HG02973 (cell line): Measurements from ENCODE around the gene WNT9A.
"Not testable (repeated sequence)": the region's sequence is repeated elsewhere in the genome, so short reads cannot be mapped to it uniquely, and the experiment has no call there.

ENCODE experiments used
- ATAC-seq: cut with Tn5 transposase; IDR thresholded peaks from one replicate; pipeline ENCODE4 v1.9.1; 2021; ENCODE audit warnings: moderate library complexity; ENCODE audit not compliant: unreplicated experiment

The WNT9A gene

GRCh38 chr1:227887697-227888403 is 59.9 kb downstream of the WNT9A start:
- ATAC-seq = no peak

DNA sequence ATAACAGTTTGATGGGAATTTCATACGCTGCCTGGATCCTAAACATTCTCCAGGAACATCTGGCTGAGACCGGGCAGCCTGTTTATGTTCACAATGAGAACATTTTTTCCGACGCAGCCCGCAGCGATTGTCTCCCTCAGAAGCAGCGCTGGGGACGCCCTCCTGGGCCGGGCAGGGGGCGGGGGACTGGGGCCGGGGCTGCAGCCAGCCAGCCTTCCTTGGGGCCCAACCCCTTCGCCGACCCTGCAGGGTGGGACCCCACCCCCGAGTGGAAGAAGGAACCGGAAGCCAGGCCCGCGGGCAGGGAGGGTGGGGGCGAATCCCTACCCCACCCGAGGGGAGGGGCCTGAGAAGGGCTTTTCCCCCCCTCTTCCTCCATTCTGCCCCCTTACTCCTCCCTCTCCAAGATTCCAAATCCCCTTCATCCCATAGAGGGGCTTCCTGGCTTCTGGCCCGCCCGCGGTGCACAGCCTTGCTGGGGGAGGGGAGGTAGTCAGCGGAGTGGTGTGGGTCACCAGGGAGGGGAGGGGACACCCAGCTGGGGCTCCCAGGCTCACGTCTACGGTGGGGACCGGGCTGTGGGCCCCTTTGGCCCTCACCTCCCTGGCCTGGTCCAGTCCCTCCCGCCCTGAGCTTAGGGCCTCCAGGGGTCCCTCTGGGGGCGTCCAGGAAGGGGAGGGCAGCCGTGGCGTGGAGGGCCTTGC is 60.6 kb downstream of the WNT9A start:
- no peak for ATAC-seq

- ATAC-seq = no peak
These were observed 61.2 kb downstream of the WNT9A start for GRCh38 chr1:227886503-227886961.

DNA sequence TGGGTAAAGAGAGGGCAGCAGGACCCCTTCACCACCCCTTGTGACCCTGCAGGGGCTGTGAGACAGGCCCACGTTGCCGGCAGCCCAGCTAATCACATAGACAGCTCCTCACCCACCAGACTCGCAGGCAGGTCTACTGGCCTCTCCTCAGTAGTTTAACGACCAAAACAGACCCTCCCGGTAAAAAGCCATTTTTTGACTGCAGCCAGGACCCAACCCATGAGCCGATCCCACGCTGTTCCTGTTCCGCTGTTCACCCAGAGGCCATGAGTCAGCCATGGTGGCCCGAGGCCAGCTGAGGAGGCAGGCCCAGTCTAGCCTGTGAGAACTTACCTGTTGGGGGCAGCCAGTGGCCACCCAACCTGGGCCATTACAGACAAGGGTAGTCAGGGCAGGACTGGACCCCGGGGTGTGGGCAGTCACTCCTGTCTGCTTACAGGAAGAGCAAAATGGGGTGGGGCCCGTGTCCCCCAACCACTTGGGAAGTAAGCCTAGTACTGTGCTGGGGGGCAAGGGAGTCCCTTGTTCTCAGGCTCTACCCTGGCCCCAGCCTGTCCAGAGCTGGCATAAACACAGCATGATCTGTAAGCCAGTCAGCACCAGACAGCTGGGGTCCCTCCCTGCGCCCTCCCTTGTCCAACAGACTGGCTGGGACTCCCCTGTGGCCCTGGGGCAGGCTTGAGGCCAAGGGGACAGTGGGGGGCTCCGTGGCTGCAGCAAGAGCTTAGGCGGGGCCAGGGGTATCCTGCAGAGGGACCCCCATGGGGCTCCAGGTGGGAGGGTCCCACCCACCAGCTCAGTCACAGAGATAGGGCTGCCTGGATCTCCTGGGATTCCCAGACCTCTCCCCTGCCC is 61.9 kb downstream of the WNT9A start:
- no peak for ATAC-seq

- no peak for ATAC-seq
These were observed 62.5 kb downstream of the WNT9A start for GRCh38 chr1:227885135-227885647.

DNA sequence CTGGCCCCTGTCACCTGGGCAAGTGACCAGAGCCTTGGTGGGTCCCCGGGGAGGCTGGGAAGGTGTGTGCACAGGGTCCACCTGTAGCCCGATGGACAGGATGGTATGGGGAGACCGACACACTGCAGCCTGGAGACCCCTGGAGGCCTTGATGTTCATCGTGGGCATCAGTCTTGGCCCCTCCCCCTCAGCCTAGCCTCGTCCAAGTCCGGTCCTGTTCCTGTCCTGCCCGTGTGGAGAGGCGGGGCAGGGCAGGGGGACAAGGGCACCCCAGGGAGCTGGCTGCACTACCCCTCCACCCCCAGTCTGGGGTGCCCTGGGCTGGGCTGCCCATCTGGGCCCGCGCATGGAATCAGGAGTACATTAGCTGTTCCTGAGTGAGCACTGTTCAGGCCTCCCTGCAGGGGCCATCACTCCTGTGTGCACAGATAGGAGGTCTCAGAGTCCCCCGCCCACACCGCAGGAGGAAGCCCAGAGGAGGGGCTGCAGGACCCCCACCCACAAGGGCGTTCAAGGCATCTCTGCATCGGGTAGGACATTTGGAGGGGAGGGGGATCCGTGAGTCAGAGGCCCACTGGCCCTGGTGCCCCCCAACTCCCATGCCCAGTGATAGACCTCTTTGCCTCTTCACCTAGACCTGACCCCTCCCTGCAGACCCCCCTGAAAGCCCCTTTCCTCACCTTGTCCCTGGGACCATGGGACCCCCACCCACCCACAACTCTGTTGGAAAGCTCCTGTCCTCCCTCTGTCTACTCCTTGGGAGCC is 63.2 kb downstream of the WNT9A start:
- no peak for ATAC-seq

GRCh38 chr1:227883641-227884301 is 64.0 kb downstream of the WNT9A start:
- ATAC-seq = no peak

GRCh38 chr1:227883073-227883520 is 64.6 kb downstream of the WNT9A start:
- ATAC-seq = no peak

- no peak for ATAC-seq
These were observed 67.3 kb downstream of the WNT9A start for GRCh38 chr1:227880342-227880924.

GRCh38 chr1:227877810-227878209 is 69.9 kb downstream of the WNT9A start:
- ATAC-seq = not testable (repeated sequence)

GRCh38 chr1:227871892-227872291 is 75.8 kb downstream of the WNT9A start:
- not testable (repeated sequence) for ATAC-seq

DNA sequence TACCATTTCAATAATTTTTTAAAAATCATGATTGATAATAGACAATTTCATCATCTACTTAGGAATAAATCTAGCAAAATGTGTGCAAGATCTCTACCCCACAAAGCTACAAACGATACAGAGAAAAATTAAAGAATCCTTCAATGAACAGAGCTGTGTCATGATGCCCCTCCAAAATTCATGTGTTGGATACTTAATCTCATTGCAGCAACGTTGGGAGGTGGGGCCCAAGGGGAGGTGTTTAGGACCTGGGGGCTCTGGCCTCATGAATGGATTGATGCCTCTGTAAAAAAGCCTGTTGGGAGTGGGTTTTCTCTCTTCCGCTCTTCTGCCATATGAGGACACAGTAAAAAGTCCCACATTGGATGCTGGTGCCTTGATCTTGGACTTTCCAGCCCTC is 77.4 kb downstream of the WNT9A start:
- no peak for ATAC-seq

DNA sequence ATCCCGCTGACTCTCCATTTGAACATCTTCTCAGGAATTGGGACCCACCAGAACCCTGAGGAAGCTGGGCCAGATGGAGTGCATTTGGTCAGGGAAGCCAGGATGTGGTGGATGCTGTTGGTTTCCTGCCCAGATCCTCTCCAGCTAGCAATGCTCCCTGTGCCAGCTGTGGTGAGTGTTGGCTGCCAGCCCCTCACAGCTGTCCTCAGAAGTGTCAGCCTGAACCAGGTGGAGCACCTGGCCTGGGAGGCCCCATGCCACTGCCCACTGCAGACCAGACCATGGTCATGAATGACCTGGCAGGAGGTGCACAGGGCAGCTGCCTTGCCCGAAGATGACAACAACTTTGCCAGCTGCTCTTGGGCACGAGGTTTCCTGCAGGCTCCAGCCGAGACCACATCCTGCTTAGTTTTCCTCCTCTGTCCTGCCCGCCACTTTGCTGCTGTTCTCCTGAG is 77.9 kb downstream of the WNT9A start:
- ATAC-seq = no peak

GRCh38 chr1:227869279-227869842 is 78.4 kb downstream of the WNT9A start:
- no peak for ATAC-seq
